Right lobe of liver (tissue), 4 donors: Measurements from ENCODE around the gene CD200R1L.

Source experiments
- CTCF ChIP-seq, 4 donors: fragments of 200-600 bp in 3 of 4; fragments of 450-650 bp in 1 of 4; IDR thresholded peaks; one replicate each; pipeline versions ENCODE4 v1.5.1 to v1.8.0; 2016 to 2022; ENCODE audit warnings: antibody characterized with exemption in 4 of 4, mild to moderate bottlenecking in 2 of 4
- POLR2A ChIP-seq: fragments of 450-650 bp; IDR thresholded peaks from one replicate; pipeline ENCODE4 v1.6.1; 2017; ENCODE audit warnings: antibody characterized with exemption, mild to moderate bottlenecking
- donor health status: DM: no; HTN: no; CAD: no.
- donor health status: DM: no; HTN: no; CAD: no.
- donor health status: DM: no; HTN: yes; CAD: no.

GRCh38 chr3:112779558-112780480 is 66.8 kb downstream of the CD200R1L start:
- TF ChIP-seq CTCF (IDR thresholded peaks at IDR 0.05), result no peak
- TF ChIP-seq POLR2A, result no peak
